Neural progenitor cell (in vitro differentiated cells): ENCODE data around the gene KLHL10. TPM values are rescaled to one million over a fixed set of nuclear protein-coding genes. Genes with fewer than 3 reads are reported as not detected.
A peak's percentile ranks its signal among the peaks of the same experiment; 100 is the strongest.

Experiments
- DNase-seq: peaks from one replicate; pipeline ENCODE4 v3.0.0-alpha.2; 2016; ENCODE audit warnings: low spot score
- H2AFZ ChIP-seq: fragments of 200-600 bp; sonication (generic); replicated peaks from 2 replicates; pipeline ENCODE4 v1.6.1; 2016; ENCODE audit warnings: antibody characterized with exemption
- H3F3A ChIP-seq: fragments of 200-600 bp; sonication (generic); 2 replicates; pipeline ENCODE4 v1.6.1; 2016; ENCODE audit warnings: antibody characterized with exemption, low read depth
- H3K27ac ChIP-seq: fragments of 200-600 bp; sonication (generic); 2 replicates; pipeline ENCODE4 v1.5.1; 2016; ENCODE audit warnings: mild to moderate bottlenecking
- H3K27me3 ChIP-seq: fragments of 200-600 bp; sonication (generic); 2 replicates; pipeline ENCODE4 v1.6.1; 2016; ENCODE audit warnings: mild to moderate bottlenecking, moderate library complexity
- H3K36me3 ChIP-seq: fragments of 200-600 bp; sonication (generic); 2 replicates; pipeline ENCODE4 v1.5.1; 2016
- H3K4me1 ChIP-seq: fragments of 200-600 bp; sonication (generic); 2 replicates; pipeline ENCODE4 v1.6.1; 2016; ENCODE audit warnings: mixed run types
- H3K4me2 ChIP-seq: fragments of 200-600 bp; sonication (generic); 2 replicates; pipeline ENCODE4 v1.6.1; 2016
- H3K4me3 ChIP-seq: fragments of 200-600 bp; sonication (generic); 2 replicates; pipeline ENCODE4 v1.5.1; 2016
- H3K79me2 ChIP-seq: fragments of 200-600 bp; sonication (generic); 2 replicates; pipeline ENCODE4 v1.6.1; 2016; ENCODE audit warnings: low read depth
- H3K9ac ChIP-seq: fragments of 200-600 bp; sonication (generic); 2 replicates; pipeline ENCODE4 v1.6.1; 2016
- H3K9me3 ChIP-seq: fragments of 200-600 bp; sonication (generic); 2 replicates; pipeline ENCODE4 v1.5.1; 2016; ENCODE audit warnings: low read depth
- H4K20me1 ChIP-seq: fragments of 200-600 bp; sonication (generic); 2 replicates; pipeline ENCODE4 v1.6.1; 2016; ENCODE audit warnings: low read depth
- H3K27ac Mint-ChIP-seq: 3 replicates; pipeline ENCODE4 v1.8.0; 2021; ENCODE audit warnings: mixed read lengths
- H3K27me3 Mint-ChIP-seq: 2 replicates; pipeline ENCODE4 v1.8.0; 2022; ENCODE audit warnings: low read depth, mild to moderate bottlenecking, inconsistent platforms, moderate library complexity, mixed read lengths; ENCODE audit not compliant: insufficient read depth
- H3K36me3 Mint-ChIP-seq: 3 replicates; pipeline ENCODE4 v1.8.0; 2021; ENCODE audit warnings: mixed read lengths
- H3K4me1 Mint-ChIP-seq: 3 replicates; pipeline ENCODE4 v1.8.0; 2021; ENCODE audit warnings: mixed read lengths
- H3K4me3 Mint-ChIP-seq: 3 replicates; pipeline ENCODE4 v1.8.0; 2021; ENCODE audit warnings: mild to moderate bottlenecking, moderate library complexity, mixed read lengths
- H3K9me3 Mint-ChIP-seq: 3 replicates; pipeline ENCODE4 v1.8.0; 2020; ENCODE audit warnings: mixed read lengths
- EZH2 ChIP-seq: fragments of 200-600 bp; sonication (generic); IDR thresholded peaks from 2 replicates; pipeline ENCODE4 v1.6.1; 2017; ENCODE audit warnings: antibody characterized with exemption, mild to moderate bottlenecking, moderate library complexity
- EZH2phosphoT487 ChIP-seq: fragments of 200-600 bp; sonication (generic); IDR thresholded peaks from 2 replicates; pipeline ENCODE4 v1.6.1; 2017; ENCODE audit warnings: antibody characterized with exemption
- total RNA-seq: library from RNA; depleted of rRNA; stranded (reverse); fragments of >200 nt; gene quantifications from 2 replicates; pipeline ENCODE4 v1.2.3, GENCODE V29; 2015; ENCODE audit warnings: low replicate concordance
- TF ChIP-seq, protein P1 (sequence below): fragments of 200-600 bp; sonication (generic); IDR thresholded peaks from 2 replicates; pipeline ENCODE4 v1.5.1; 2017; ENCODE audit warnings: antibody characterized with exemption, mild to moderate bottlenecking

Gene KLHL10
- total RNA-seq, 1 donor from 2014 or later, result 0.65 TPM

GRCh38 chr17:41822216-41823140 is 15.1 kb upstream of the KLHL10 start:
- TF ChIP-seq EZH2 (no peak), EZH2phosphoT487 (no peak)
- TF ChIP-seq, protein P1, sequence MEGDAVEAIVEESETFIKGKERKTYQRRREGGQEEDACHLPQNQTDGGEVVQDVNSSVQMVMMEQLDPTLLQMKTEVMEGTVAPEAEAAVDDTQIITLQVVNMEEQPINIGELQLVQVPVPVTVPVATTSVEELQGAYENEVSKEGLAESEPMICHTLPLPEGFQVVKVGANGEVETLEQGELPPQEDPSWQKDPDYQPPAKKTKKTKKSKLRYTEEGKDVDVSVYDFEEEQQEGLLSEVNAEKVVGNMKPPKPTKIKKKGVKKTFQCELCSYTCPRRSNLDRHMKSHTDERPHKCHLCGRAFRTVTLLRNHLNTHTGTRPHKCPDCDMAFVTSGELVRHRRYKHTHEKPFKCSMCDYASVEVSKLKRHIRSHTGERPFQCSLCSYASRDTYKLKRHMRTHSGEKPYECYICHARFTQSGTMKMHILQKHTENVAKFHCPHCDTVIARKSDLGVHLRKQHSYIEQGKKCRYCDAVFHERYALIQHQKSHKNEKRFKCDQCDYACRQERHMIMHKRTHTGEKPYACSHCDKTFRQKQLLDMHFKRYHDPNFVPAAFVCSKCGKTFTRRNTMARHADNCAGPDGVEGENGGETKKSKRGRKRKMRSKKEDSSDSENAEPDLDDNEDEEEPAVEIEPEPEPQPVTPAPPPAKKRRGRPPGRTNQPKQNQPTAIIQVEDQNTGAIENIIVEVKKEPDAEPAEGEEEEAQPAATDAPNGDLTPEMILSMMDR, result no peak
- H2AFZ ChIP-seq, result no peak overlapping the region

DNA sequence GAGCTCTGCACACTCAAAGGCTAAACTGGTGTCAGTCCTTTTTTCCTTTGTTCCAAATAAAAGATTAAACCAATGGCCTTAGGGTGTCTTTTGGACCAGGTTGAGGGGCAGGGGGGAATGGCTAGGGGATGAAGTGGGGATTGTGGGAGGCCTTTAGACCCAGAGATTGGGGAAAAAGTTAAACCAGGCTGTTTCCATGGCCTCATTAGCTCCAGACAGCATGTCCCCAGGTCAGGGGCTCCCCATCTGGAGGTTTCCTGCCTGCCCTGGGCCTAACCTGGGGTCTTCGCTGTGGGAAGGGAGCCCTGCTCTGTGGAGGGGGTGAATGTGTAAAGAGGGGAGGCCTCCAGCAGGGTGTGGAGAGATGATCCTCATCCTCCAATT is 14.5 kb upstream of the KLHL10 start:
- H3K4me3 ChIP-seq, result no peak overlapping the region
- no peak for DNase-seq
- Mint-ChIP-seq H3K36me3 (peaks cover 15% of the 10 kb centered on the region), H3K27ac (no peak overlapping the region), H3K27me3 (peaks cover 5% of the 10 kb centered on the region), H3K4me1 (peaks cover 18% of the 10 kb centered on the region), H3K9me3 (no peaks in the 10 kb centered on the region), H3K4me3 (no peak overlapping the region)
- peaks cover 19% of the 10 kb centered on the region for H3K4me1 ChIP-seq
- H3K36me3 ChIP-seq, result no peaks in the 10 kb centered on the region
- H4K20me1 ChIP-seq, result peaks cover 17% of the 10 kb centered on the region
- peak overlapping the region; percentile 13 for H3K4me2 ChIP-seq
- H2AFZ ChIP-seq, result no peak overlapping the region
- no peaks in the 10 kb centered on the region for H3K9me3 ChIP-seq
- H3K79me2 ChIP-seq, result no peaks in the 10 kb centered on the region
- peaks cover 17% of the 10 kb centered on the region for H3F3A ChIP-seq
- no peak overlapping the region for H3K9ac ChIP-seq
- no peaks in the 10 kb centered on the region for H3K27me3 ChIP-seq
- TF ChIP-seq EZH2phosphoT487 (no peak), EZH2 (no peak)
- TF ChIP-seq, protein P1, result no peak
- peak overlapping the region; percentile 37 for H3K27ac ChIP-seq

More at GRCh38 chr17:41822216-41823140, 15.1 kb upstream of the KLHL10 start:
- peaks cover 17% of the 10 kb centered on the region for H3F3A ChIP-seq
- no peaks in the 10 kb centered on the region for H3K36me3 ChIP-seq
- Mint-ChIP-seq H3K4me1 (peaks cover 18% of the 10 kb centered on the region), H3K4me3 (no peak overlapping the region), H3K27me3 (peaks cover 5% of the 10 kb centered on the region), H3K36me3 (peaks cover 14% of the 10 kb centered on the region), H3K27ac (peak overlapping the region; percentile 73), H3K9me3 (no peaks in the 10 kb centered on the region)
- H3K4me1 ChIP-seq, result peaks cover 19% of the 10 kb centered on the region
- H3K79me2 ChIP-seq, result no peaks in the 10 kb centered on the region
- H3K9ac ChIP-seq, result no peak overlapping the region
- peaks cover 17% of the 10 kb centered on the region for H4K20me1 ChIP-seq
- H3K4me2 ChIP-seq, result no peak overlapping the region
- no peak for DNase-seq
- H3K27ac ChIP-seq, result peak overlapping the region; percentile 58
- H3K4me3 ChIP-seq, result no peak overlapping the region
- no peaks in the 10 kb centered on the region for H3K9me3 ChIP-seq
- no peaks in the 10 kb centered on the region for H3K27me3 ChIP-seq

DNA sequence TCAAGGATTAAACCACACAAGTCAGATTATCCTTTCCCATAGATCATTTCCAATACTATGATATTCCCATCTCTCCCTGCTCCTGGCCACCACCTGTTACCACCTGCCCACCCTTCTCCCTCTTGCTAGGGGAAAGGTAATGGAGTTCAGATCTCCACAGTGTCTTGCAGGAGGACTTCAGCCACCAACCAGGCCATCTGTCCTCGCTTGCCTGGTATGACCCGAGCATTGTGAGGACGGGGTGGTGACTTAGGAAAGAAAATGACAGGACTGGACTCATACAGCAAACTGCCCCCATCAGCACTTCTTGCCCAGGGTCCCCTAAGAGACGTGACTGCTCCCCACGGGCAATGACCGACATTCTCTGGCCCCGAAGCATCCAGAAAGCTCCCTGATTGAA is 14.0 kb upstream of the KLHL10 start:
- no peaks in the 10 kb centered on the region for H3K27me3 ChIP-seq
- no peak overlapping the region for H2AFZ ChIP-seq
- no peak for DNase-seq
- Mint-ChIP-seq H3K27ac (peak overlapping the region; percentile 85), H3K36me3 (peaks cover 14% of the 10 kb centered on the region), H3K4me3 (no peak overlapping the region), H3K27me3 (peaks cover 5% of the 10 kb centered on the region), H3K4me1 (peaks cover 18% of the 10 kb centered on the region), H3K9me3 (no peaks in the 10 kb centered on the region)
- H4K20me1 ChIP-seq, result peaks cover 17% of the 10 kb centered on the region
- H3K9me3 ChIP-seq, result no peaks in the 10 kb centered on the region
- no peak overlapping the region for H3K9ac ChIP-seq
- TF ChIP-seq EZH2 (no peak), EZH2phosphoT487 (no peak)
- TF ChIP-seq, protein P1, result no peak
- H3K79me2 ChIP-seq, result no peaks in the 10 kb centered on the region
- peak overlapping the region; percentile 13 for H3K4me2 ChIP-seq
- H3K36me3 ChIP-seq, result no peaks in the 10 kb centered on the region
- H3K27ac ChIP-seq, result peak overlapping the region; percentile 37
- H3K4me1 ChIP-seq, result peaks cover 19% of the 10 kb centered on the region
- no peak overlapping the region for H3K4me3 ChIP-seq
- H3F3A ChIP-seq, result peaks cover 17% of the 10 kb centered on the region
